ENCODE measurements around the gene ARMCX5. TPM values are rescaled to one million over a fixed set of nuclear protein-coding genes. Genes with fewer than 3 reads are reported as not detected.

The ARMCX5 gene
- total and polyA plus RNA-seq, 8 donors = 5.5 to 10.4 (median 8.0) TPM

DNA sequence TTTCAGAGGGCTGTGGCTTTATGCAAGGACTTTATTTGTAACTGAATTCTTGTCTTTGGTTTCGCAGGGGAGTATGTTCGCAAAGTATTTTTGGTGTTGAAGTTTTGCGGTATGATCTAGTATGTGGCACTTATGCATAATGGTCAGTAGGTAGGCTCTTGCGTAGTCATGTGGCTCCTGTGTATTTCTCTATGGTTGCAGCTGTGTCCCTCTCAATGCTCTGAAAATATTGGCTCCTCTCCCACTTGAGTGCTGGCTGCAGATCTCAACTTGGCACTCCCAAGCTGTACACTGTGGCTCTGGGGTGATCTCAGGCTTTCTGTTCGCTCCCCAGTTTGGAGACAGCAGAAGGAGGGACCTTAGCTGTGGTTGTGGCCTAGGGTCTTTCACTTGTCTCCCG, 24.8 kb downstream of the ARMCX5 start:
- intact Hi-C loops (cut with DNase I) = no loop called here
- peaks cover 0 to 6% (median 0%) of the 10 kb centered on the region in 4 donors for H3K27me3 ChIP-seq
- DNase-seq (peak in 4 of 6 donors; percentile 13 to 45 (median 30)), ATAC-seq (peak; percentile 66 to 96 (median 92)), FAIRE-seq (no peak)
- no peak overlapping the region for H3K27ac ChIP-seq
- H3K4me1 ChIP-seq = no peaks in the 10 kb centered on the region
- no peaks in the 10 kb centered on the region for H3K9me3 ChIP-seq
- WGBS, 2 donors = 52 to 62% methylated on average over 6 of the region's 6 CpGs
- H3K4me3 ChIP-seq = no peak overlapping the region
- TF ChIP-seq, protein P1, sequence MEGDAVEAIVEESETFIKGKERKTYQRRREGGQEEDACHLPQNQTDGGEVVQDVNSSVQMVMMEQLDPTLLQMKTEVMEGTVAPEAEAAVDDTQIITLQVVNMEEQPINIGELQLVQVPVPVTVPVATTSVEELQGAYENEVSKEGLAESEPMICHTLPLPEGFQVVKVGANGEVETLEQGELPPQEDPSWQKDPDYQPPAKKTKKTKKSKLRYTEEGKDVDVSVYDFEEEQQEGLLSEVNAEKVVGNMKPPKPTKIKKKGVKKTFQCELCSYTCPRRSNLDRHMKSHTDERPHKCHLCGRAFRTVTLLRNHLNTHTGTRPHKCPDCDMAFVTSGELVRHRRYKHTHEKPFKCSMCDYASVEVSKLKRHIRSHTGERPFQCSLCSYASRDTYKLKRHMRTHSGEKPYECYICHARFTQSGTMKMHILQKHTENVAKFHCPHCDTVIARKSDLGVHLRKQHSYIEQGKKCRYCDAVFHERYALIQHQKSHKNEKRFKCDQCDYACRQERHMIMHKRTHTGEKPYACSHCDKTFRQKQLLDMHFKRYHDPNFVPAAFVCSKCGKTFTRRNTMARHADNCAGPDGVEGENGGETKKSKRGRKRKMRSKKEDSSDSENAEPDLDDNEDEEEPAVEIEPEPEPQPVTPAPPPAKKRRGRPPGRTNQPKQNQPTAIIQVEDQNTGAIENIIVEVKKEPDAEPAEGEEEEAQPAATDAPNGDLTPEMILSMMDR (IDR thresholded peaks at IDR 0.05) = no peak
- no peaks in the 10 kb centered on the region for H3K36me3 ChIP-seq

DNA sequence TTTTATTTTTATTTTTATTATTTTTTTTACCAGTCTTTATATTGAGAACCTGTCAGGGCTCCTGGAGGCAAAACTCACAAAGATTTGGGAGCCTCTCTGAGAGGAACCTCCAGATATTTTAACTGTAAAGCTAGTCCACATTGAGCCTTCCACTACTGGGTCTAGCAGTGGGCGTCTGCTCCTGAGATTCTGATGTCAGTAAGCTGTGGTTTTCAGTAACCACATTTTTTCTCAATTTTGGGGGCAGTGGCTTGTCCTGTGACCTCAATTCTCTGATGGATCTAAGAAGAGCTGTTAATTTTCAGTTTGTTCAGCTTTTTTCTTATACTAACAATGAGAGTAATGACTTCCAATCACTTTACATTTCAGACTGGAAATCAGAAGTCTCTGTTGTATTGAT, 28.3 kb downstream of the ARMCX5 start:
- no peak overlapping the region for H3K4me3 ChIP-seq
- FAIRE-seq (no peak), ATAC-seq (no peak), DNase-seq (no peak)
- no peaks in the 10 kb centered on the region for H3K9me3 ChIP-seq
- TF ChIP-seq, protein P1 (IDR thresholded peaks at IDR 0.05) = no peak
- intact Hi-C loops (cut with DNase I) = no loop called here
- WGBS, 2 donors = 41 to 94% methylated on average over 1 of the region's 1 CpG
- no peaks in the 10 kb centered on the region for H3K36me3 ChIP-seq
- no peak overlapping the region for H3K27ac ChIP-seq
- H3K4me1 ChIP-seq = no peaks in the 10 kb centered on the region
- peaks cover 0 to 6% (median 0%) of the 10 kb centered on the region in 4 donors for H3K27me3 ChIP-seq

DNA sequence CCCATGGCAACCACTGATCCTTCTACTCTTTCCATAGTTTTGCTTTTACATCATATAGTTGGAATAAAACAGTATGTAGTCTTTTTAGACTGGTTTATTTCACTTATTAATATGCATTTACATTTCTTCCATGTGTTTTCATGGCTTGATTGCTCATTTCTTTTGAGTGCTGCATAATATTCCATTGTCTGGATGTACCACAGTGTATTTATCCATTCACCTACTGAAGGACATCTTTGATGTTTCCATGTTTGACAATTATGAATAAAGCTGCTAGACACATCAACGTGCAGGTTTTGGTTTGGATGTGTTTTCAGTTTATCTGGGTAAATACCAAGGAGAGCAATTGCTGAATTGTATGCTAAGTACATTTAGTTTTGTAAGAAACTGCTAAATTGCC, 38.2 kb downstream of the ARMCX5 start:
- FAIRE-seq (no peak), ATAC-seq (no peak), DNase-seq (no peak)
- 60 to 90% methylated on average over 1 of the region's 1 CpG for WGBS, 2 donors
- H3K36me3 ChIP-seq = no peaks in the 10 kb centered on the region
- intact Hi-C loops (cut with DNase I) = no loop called here
- H3K4me3 ChIP-seq = no peak overlapping the region
- H3K4me1 ChIP-seq = no peaks in the 10 kb centered on the region
- H3K27ac ChIP-seq = no peak overlapping the region
- no peaks in the 10 kb centered on the region for H3K27me3 ChIP-seq
- TF ChIP-seq, protein P1 (IDR thresholded peaks at IDR 0.05) = no peak
- no peaks in the 10 kb centered on the region for H3K9me3 ChIP-seq

DNA sequence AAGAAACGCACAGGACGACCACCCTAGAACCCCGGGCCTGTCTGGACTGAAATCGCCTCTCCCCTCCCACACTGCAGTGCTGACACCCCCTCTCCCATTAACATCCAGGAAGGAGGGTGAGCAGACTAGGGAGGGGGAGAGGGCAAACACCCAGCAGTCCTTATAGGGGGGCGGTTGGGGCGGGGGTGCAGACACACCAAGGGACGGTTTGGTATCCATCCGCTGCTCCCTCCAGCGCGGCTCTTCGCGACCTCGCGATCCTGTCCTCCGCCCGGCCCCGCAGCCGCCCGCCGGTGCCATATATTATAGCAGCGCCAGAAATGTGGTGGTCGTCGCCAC, 51.6 kb downstream of the ARMCX5 start:
- peak overlapping the region; percentile 10 to 53 (median 34) for H3K4me3 ChIP-seq
- no peak overlapping the region for H3K27ac ChIP-seq
- H3K4me1 ChIP-seq = no peaks in the 10 kb centered on the region
- DNase-seq = no peak
- H3K27me3 ChIP-seq = no peaks in the 10 kb centered on the region
- H3K9me3 ChIP-seq = no peaks in the 10 kb centered on the region
- no peak for FAIRE-seq
- TF ChIP-seq, protein P1 (IDR thresholded peaks at IDR 0.05) = no peak
- H3K36me3 ChIP-seq = no peaks in the 10 kb centered on the region
- WGBS, 2 donors = 17 to 47% methylated on average over 18 to 23 of the region's 23 CpGs
- peak in 3 of 4 donors; percentile 17 to 46 (median 33) for ATAC-seq
- intact Hi-C loops (cut with DNase I) = no loop called here

DNA sequence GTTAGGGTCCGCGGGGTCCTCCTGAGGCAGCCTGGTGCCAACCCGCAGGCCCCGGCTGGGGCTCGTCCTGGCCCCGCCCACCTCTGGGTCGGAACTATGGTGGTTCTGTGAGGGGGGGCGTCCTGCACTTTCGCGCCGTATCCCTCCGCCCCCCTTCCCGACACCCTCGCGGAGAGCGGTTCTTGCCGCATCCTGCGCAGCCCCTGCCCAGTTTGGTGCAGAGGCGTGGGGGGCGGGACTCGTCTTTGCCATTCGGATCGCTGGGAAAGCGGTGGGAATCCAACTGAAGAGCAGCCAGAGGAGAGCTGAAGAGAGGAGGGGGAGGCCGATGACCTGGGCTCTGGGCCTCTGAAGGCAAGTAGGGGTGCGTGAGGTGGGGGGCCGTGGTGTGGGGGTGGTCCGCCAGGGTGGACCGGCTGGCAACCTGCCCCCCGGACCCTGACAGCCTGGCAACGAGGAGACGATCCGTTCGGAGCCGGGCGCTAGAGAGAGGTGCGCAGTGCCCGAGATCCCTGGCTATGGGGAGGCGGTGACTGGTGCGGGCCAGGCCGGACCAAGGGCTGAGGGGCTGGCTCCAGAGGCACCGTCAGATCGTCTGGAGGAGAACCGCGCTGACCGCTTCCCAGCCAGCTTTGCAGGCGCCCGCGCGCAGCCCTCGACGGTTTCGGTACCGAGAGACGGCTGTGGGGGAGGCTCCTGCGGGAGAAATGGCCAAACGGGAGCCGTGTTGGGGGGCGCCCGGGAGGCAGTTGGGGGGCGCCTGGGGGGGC, 52.1 kb downstream of the ARMCX5 start, which contains the start of gene GPRASP1:
TSS of gene GPRASP1 (plus strand) at position 242 of the 770 bp plus-strand sequence. CDS start 2,431 bp downstream, outside the sequence.
- TF ChIP-seq, protein P1 (IDR thresholded peaks at IDR 0.05) = no peak
- H3K4me1 ChIP-seq = no peaks in the 10 kb centered on the region
- peak; percentile 26 to 80 (median 50) for DNase-seq
- H3K9me3 ChIP-seq = no peaks in the 10 kb centered on the region
- H3K27me3 ChIP-seq = no peaks in the 10 kb centered on the region
- peak; percentile 62 to 86 (median 79) for ATAC-seq
- no peak for FAIRE-seq
- H3K4me3 ChIP-seq = peak within 1 kb of the TSS; percentile 10 to 53 (median 34)
- WGBS, 2 donors = 2 to 33% methylated on average over 57 to 60 of the region's 61 CpGs
- H3K36me3 ChIP-seq = no peaks in the 10 kb centered on the region
- peak within 1 kb of the TSS in 1 of 4 donors; percentile 12 for H3K27ac ChIP-seq
- intact Hi-C loops (cut with DNase I) = no loop called here
